ENCODE results near the gene IL18RAP. TPM values are rescaled to one million over a fixed set of nuclear protein-coding genes. Genes with fewer than 3 reads are reported as not detected.

The IL18RAP gene
- total RNA-seq, 1 experiment from 2014 or later, result not detected

- no peak overlapping the region for H2AFZ ChIP-seq (ENCODE audit: low read length)
- H2BK15ac ChIP-seq (ENCODE audit: low read depth, low read length), result no peak overlapping the region
- no peak overlapping the region for H3K27ac ChIP-seq (ENCODE audit: insufficient read length, low read depth, low read length)
- H3K27me3 ChIP-seq (ENCODE audit: insufficient read depth, low read length), result no peaks in the 10 kb centered on the region
- no peak overlapping the region for H2BK12ac ChIP-seq (ENCODE audit: insufficient read length, low read depth, low read length)
- H3K27ac Mint-ChIP-seq, result no peak overlapping the region
- no peaks in the 10 kb centered on the region for H3K9me3 ChIP-seq (ENCODE audit: control insufficient read depth, low read depth, low read length)
- H3K4me3 Mint-ChIP-seq, result no peak overlapping the region
- no peaks in the 10 kb centered on the region for H3K79me1 ChIP-seq (ENCODE audit: insufficient read depth, low read depth, low read length, poor library complexity, severe bottlenecking)
- H3K23ac ChIP-seq (ENCODE audit: insufficient read length, low read depth, low read length), result no peak overlapping the region
- H3K14ac ChIP-seq (ENCODE audit: insufficient read depth, low read length), result no peak overlapping the region
- H3K4me2 ChIP-seq (ENCODE audit: insufficient read depth, insufficient read length, low read length), result no peak overlapping the region
- H2BK120ac ChIP-seq (ENCODE audit: low read depth, low read length, poor library complexity, severe bottlenecking), result no peak overlapping the region
- no peak overlapping the region for H3K4ac ChIP-seq (ENCODE audit: low read depth, low read length)
- H2AK5ac ChIP-seq (ENCODE audit: insufficient read length, low read length), result no peak overlapping the region
- no peak overlapping the region for H3K9ac ChIP-seq (ENCODE audit: extremely low read depth, insufficient read length, low read length)
- H3K23me2 ChIP-seq (ENCODE audit: insufficient read length, low read depth, low read length, poor library complexity, severe bottlenecking), result no peaks in the 10 kb centered on the region
- no peak overlapping the region for H2BK20ac ChIP-seq (ENCODE audit: low read depth, low read length, poor library complexity, severe bottlenecking)
- no peak overlapping the region for H4K91ac ChIP-seq (ENCODE audit: insufficient read length, low read depth, low read length)
- peaks cover 3% of the 10 kb centered on the region; the same call in 1 of the 2 replicates for H3K27me3 Mint-ChIP-seq (ENCODE audit: low read depth)
- H2BK5ac ChIP-seq (ENCODE audit: insufficient read length, low read length), result no peak overlapping the region
- TF ChIP-seq CTCF (conservative IDR thresholded peaks at IDR 0.05), result no peak
- peaks cover 19 to 21% of the 10 kb centered on the region in 2 experiments; a peak in 4 of 5 replicates for H3K9me3 Mint-ChIP-seq
- H4K20me1 ChIP-seq (ENCODE audit: control insufficient read depth, insufficient read depth, insufficient read length), result no peaks in the 10 kb centered on the region
- H3T11ph ChIP-seq (ENCODE audit: low read length), result no peak overlapping the region
- peaks cover 8% of the 10 kb centered on the region; the same call in 1 of the 2 replicates for H3K4me1 ChIP-seq (ENCODE audit: insufficient read depth, low read length)
- H3K79me2 ChIP-seq (ENCODE audit: insufficient read depth, low read length), result no peaks in the 10 kb centered on the region
- H4K5ac ChIP-seq (ENCODE audit: insufficient read length, low read depth, low read length), result no peak overlapping the region
- H4K8ac ChIP-seq (replicated peaks; ENCODE audit: insufficient read length, low read depth, low read length), result no peak overlapping the region
- no peak for DNase-seq
- no peak overlapping the region for H3K56ac ChIP-seq (ENCODE audit: insufficient read length, low read depth, low read length)
- peaks cover 15 to 21% of the 10 kb centered on the region in 2 experiments for H3K4me1 Mint-ChIP-seq
- H3K36me3 Mint-ChIP-seq (ENCODE audit: insufficient read depth in 1 of 3, low read depth in 3 of 3), result peaks cover 0 to 9% (median 6%) of the 10 kb centered on the region in 3 experiments; a peak in 4 of 7 replicates
- no peak overlapping the region for H3K18ac ChIP-seq (ENCODE audit: insufficient read length, low read depth, low read length)
Measured at GRCh38 chr2:102492006-102492405, 69.0 kb downstream of the IL18RAP start.
